COR-L47 (cell line): ENCODE results near the gene PHF12.

ENCODE experiments used
- DNase-seq: peaks from one replicate; lab custom pipeline; 2025; lab: John Stamatoyannopoulos, UW

PHF12 gene

DNA sequence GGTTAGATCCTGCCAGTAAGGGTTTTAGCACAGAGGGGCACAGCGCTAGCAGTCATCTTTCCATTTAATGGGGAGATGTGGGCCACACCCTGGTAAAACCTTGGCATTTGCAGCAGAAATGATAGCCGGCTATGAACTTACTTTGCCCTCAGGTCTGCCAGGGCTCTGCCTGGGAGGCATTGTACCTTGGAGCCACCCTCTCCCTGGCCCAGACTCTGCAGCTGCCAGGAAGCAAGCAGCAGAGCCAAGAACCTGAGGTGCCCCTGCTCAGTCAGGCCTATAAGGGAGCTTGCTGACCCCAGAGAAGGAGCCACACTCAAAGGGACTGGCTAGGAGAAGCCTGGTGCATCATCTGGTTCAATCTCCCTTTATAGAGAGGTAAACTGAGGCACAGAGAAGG, 23.7 kb upstream of the PHF12 start:
- DNase-seq = no peak

DNA sequence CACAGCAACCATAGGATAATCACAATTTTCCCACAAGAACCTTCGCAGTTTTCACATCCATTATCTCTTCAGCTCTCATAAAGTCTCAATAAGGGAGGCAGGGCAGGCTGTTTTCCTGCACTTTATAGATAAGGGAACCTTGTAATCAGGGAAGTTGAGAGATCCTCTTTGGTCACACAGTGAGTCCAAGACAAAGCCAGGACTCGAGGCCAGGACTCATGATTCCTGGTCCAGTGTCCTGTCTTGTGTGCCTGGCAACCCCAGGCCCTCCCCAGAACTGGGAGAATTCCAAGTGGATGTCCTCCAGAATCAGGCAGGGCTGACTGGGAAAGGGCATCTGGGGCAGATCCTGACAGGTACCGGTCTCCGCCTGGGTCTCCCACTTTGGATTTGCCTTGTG, 23.1 kb upstream of the PHF12 start:
- DNase-seq = no peak

DNA sequence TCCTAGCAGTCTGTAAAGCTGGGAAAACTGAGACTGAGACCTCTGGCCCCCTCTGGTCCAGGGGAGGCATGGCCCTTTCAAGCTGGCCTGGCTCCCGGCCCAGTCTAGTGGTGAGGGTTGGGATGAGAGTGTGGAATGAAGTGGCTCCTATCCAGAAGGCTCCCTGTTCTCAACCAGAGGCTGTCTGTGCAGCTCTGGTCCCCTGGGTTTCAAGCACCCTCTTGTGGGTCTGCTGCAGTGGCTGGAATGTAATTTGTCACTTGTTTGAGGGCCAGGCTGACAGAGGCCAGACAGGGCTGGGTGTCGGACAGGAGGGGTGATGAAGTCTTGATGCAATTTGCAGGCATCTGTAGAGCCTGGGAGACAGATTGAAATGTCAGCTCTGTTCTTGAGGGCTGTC, 22.1 kb upstream of the PHF12 start:
- no peak for DNase-seq

DNA sequence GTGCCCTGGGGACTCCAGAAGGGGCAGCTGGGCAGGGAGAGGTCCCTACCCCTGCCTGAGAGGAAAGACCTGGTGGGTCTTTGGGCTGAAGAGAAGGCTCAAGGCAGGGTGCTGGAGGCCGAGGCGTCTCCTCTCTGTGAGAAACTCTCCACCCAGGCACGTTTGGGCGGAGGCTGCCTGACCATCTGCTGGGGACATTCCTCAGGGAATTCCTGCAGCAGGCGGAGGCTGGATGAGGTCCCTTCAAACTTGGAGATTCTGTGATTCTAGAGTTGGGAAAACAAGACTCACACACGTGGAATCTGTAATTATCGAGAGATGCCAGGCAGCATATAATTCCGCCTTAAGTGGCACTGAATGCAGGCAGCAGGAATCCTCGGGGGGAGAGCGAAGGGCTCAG, 21.1 kb upstream of the PHF12 start:
- no peak for DNase-seq

DNA sequence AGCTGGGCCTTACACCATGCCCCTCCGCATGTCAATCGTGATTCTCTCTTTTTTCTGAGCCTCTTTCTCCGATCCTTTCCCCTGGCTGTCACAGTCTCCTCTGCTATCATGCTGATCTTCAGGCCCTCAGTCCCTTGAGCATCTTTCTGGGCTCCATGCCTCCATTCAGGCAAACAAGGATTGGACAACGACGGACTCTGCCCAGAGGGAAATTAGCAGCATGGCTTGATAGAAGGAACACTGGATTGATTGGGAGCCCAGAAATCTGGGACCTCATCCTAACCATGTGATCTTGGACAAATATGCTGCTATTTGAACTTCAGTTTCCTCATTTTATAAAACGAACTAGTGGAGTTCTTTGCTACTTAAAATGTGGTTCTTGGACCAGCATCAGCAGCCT, 19.6 kb upstream of the PHF12 start:
- no peak for DNase-seq

DNA sequence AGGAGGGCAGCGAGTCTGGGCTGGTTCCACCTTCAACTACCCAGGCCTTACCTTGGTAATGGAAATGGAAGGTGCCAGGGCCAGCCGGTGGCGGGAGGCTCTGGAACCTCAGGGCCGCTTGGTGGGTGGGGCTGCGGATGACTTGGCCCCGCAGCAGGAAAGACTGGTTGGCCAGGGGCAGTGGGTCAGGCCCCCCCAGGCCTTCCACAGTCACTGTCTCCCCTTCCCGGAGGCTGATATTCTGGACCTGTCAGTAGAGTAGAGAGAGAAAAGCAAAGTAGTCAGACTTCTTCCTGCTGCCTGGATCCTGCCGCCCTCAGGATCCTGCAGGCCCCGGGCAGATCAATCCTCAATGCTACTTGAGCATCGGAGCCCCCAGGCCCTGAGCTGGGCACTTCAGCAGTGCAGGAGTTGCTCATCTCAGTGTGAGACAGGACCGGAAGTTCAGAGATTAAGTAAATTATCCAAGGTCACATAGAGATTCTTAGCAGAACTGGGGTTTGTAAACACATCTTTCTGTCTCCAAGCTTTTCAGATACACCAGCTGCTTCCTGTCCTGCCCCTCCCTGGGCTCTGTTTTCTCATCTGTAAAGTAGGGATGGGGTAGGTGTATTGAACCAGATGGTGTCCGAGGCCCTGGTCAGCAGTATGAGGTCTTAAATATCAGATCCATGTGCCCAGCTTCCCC, 18.5 kb upstream of the PHF12 start:
- no peak for DNase-seq

DNA sequence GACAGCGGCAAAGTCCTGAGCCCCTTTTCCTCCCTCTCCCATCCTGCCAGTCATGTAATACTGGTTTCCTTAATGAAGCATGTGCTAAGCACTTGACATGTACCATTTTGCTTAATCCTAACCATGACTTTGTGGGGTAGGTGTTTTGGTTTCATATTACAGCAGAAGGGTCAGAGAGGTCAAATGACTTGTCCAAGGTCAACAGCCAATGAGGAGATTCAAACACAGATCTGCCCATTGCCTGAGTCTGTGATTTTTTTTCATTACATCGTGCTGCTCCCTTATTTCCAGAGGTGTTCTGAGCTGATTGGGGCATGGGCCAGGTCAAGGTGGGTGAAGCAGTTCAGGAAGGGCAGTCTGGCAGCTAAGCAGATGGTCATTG, 17.6 kb upstream of the PHF12 start:
- no peak for DNase-seq

DNA sequence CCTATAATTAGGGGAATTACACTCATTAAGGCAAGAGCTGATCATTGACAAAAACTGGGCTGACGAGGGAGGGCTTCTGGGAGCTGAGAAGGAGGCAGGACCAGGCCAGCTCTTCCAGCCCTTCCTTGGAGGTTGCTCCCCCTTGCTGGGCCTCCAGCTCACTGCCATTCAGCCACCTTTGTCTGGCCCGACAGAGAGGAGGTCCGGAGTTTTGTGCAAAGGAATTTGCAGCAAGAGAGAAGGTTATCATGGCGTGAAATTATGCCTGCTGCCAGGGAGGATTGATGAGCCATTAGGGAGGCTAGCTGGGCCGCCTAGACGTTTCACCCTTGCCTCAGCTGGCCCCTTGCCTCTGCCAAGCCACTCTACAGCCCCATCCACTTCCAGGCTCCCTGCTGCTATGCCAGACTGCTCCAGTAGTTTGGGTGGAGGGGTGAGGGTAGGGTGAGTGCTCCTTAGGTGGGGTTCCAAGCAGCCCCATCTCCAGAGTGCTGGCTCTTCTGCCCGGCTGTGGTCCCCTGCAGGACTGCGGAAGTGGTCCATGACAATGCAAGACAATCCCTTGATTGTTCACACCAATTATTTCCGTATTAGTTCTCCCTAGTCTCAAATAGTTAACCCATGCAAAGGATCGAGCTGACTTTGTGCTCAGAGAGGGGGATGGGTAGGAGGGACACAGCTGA, 17.1 kb upstream of the PHF12 start:
- DNase-seq = peak; percentile 16

DNA sequence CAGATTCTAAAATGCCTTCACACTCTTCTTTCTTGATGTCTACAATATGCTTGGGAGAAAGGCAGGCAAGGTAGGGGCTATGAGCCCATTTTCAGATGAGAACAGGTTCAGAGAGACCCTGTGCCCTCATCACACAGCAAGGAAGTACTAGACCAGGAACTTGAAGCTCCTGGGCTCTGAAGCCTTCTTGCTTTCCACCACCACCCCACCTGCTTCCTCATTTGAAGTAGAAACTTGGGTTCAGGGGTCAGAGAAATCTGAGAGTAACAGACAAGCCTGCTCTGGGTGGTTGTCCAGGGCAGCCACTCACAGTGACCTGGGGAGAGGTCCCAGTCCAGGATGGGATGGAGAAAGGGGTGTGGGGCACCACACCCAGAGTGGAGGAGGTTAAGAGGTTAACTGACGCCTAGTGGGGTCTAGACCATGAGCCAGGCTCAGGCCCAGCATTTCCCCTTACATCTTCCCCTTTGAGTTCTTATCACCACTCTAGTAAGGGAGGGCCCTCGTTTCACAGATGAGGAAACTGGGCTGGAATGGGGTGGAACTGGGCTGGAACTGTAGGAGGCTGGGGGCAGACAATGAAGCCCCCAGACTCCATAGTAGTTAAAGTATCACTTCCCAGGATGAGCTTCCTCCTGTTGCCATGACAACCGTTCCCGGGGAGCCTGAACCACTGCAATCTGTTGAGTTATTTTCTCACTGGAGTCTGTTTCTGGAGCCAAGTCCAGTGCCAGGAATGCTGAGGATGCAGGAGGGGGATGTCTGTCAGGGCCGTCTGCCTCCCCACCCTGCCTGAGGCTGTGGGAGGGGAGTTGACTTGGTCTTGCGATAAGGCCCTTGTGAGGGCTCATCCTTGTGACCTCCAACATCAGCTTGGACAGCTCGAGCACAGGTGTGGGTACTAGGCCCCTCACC, 16.2 kb upstream of the PHF12 start:
- peak; percentile 9 for DNase-seq

DNA sequence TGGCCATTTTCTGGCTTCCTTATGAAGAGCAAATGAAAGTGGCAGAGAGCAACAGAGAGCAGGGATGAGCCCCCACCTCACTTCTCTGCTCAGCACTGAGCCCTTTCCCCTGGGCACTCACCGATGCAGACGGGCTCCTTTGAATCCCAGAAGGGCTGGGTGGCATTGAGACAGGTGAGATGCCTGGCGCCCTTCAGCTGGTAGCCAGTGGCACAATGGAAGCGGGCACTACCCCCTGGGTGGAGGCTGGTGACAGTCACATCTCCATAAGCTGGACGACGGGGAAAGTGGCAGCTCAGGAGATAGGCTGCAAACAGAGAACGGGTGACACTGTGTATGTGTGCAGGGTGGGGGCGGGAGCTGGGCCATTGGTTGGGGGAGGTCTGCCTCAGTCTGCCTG, 12.5 kb upstream of the PHF12 start:
- no peak for DNase-seq

DNA sequence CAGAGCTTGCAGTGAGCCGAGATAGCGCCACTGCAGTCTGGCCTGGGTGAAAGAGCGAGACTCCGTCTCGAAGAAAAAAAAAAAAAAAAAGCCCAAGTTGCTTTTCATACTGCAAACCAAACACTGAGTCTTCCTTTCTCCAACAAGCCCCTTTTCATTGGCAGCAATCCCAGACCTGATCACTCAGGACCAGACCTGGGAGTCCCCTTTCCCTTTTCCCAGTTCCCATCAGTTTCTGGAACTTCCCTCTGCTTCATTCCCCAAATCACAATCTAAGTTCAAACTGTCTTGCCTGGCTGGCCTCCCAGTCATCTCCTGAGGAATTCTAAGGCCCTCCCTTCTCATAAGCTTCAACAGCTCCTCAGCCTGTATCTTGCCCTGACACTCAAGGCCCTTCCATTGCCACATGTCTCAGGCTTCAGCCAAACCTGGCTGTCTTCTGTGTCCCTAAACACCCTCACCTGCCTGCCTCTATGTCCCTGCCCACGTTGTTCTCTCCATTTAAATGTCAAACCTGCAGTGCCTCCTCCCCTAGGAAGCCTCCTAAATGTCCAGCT, 11.8 kb upstream of the PHF12 start:
- no peak for DNase-seq

DNA sequence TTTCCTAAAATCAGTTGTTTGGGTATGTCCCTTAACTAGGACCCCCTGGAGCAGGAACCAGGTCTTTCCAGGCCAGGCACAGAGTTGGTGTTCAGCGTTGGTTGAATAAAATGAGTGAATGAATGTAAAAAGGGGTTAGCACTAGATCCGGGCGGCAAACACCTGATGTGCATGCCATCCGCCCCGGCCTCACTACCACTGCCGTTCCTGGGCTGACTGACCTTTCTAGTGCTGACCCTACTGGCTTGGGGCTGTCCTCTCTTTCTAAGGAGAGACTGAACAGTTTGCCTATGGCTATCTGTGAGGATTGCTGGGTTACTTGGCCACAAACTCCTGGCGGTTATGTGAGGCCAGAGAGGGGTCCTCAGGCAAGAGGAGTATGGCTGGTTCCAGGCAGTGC, 10.1 kb upstream of the PHF12 start:
- DNase-seq = no peak

DNA sequence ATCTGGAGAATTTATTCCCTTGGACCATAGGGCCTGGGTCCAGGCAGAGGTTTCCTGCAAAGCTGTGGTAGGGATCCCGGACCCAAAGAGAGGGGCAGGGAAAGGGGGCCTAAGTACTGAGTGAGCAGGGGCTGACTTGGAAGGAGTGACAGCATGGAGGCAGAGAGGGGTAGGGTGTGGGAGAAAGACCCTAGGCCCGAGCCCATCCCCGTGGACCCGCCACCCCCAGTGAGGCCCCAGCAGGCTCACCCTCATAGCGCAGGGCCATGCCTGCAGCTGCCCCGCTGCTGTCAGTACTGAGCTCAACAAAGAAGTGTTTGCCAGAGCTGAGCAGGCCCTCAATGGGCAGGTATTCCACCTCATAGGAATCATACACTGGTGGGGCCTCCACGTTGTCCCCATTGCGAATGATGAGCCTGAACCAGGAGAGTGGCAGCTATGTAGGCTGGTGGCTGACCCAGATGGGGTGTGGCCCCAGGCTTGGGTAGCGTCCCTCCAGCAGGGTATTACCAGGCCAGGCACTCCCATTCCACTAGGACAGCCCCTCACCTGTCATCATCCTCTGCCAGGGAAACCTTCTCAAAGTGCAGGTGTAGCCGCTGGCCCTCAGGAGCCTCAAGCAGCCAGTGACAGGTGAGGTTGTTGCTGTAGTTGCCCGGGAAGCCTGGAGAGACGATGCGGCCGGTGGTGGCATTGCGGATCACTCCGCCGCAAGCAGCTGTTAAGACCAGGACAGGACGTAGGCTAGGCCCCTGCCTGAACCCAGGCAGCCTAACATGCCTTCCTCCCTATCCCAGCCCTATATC, 9.1 kb upstream of the PHF12 start:
- DNase-seq = no peak

DNA sequence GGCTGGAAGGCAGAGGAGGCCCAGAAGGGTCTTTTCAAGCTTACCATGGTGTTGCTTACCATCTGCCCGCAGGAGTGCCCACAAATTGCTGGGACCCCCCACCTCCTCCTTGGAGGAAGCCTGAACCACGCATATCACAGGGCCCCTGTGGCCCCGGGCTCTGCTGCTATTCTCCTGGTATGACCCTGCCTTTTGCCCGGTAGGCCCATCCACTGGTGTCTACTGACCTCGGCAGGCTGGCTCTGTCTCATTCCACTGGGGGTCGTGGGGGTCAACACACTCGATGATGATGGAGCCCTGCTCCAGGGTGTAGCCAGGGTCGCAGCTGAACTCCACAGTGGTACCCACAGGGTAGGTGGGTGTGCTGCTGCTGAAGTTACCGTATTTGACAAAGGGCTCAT, 8.2 kb upstream of the PHF12 start:
- DNase-seq = no peak

DNA sequence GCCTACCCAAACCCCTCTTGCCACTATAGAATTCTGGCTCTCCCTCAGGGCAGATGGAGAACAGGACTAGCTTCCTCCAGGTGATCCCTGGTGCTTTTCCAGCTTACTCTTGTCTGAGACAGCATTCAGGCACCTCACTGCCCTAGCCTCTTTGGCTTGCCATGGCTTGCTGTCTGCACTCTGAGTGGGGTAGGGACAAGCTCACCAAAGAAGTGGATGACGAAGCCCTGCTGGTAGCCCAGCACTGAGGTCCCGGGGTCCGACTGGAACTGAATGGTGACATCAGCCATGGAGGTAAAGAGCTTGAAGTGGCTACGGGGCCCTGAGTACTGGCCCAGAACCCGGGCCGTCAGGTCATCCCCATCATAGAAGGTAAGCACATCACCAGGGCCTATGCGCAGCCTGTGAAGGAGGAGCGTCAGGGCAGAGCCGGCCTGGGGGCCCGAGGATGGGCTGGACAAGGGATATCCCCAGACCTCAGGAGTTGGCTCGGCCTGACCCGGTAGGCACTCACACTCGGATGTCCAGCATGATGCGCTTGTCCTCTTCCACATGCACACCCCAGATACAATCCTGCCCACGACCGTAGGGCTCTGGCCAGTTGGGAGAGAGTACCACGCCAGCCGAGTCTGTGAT, 7.6 kb upstream of the PHF12 start:
- no peak for DNase-seq

DNA sequence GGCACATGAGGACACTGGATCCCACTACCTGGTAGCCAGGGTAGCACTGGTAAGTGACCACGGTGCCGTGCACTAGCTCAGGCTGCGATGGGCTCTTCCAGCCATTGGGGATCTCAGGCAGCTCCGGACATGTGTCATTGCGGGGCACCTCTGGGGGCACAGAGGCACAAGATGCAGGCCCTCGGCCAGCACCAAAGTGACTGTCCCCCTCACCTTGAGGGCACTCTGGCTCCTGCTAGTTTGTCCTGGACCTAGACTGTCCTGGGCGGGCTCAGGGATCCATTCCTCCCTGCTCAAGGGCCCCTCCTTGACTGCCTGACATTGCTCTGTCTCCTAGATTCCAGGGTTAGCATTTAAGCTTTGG, 6.7 kb upstream of the PHF12 start:
- no peak for DNase-seq

DNA sequence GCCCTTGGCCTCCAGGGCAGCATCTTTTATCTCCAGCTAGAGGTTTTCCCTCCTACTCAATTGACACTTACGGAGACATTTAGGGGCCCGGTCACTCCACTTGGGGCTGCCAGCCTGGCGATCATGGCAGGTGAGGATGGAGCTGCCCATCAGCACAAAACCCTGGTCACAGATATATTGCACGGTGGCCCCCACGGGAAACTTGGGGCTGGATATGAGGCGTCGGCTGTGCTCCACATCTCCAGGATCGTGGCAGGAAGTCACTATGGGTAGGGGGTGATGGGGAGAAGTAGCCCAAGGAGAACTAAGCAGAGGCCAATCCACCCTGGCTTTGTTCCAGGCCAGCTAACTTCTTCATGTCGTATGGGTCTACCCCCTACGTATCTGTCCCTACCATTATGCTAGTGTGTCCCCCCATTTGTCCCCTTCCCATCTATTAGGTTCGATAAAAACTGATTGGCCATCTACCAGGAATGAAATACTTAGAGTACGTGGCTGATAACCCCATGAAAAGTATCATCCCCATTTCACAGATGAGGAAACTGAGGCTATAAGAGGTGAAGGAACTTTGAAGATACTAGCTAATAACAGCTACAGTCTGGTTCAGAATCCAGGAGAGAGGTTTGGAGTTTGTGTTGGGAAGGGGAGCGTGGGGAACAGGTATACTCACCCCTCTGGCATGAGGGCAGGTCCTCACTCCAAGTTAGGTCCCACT, 6.1 kb upstream of the PHF12 start:
- DNase-seq = no peak

DNA sequence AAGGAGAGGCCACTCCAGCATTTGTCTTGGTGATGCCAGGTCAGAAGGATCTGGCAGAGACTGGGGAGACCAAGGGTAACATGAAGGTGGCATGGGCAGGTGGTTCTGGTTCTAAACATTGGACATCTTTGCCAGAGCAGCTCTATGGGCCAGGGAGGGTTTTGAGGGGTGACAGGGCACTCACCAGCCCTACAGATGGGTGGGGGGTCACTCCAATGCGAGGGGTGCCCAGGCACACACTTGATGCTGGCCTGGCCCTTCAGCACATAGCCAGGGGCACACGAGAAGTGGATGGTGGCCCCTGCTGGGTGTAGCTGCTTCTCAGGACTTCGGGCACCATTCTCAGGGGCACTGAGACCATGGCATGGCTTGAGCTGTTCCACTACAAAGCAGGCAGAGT, 5.5 kb upstream of the PHF12 start:
- no peak for DNase-seq

DNA sequence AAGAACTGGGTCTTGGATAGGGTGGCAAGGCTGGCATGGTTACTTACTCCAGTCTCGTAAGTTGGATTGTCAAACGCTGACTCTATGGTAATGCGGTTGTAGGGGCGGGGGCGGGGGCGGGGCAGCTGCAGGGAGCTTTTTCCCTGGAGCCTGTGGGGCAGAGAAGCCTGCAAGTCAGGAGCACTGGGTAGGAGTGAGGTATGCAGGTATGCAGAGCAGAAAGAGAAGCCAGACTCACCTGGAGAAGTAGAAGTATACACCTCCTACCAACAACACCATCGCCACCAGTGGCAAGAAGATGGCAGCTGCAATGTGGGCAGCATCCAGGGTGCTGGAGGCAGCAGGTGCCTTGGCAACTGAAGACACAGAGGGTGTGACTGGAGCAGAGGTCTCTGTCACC, 4.8 kb upstream of the PHF12 start:
- no peak for DNase-seq

DNA sequence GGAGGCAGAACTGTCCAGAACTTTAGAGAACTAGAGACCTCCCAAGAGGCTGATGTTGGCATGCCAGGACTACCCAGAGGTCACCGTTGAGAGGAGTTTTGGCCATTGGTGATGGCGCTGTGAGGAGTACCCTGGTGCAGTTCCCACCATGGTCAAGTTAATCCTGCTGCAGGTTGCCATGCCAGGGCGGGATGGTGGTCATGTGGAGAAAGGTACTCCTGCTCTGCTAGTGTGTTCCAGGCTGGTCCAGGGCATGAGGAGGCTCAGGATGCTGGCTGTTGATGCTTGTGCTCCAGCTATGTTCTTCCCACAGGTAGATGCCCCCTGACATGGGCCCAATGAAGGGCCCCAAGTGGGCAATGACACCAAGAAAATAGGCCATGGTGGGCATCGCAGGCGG, 4.1 kb upstream of the PHF12 start:
- DNase-seq = no peak

DNA sequence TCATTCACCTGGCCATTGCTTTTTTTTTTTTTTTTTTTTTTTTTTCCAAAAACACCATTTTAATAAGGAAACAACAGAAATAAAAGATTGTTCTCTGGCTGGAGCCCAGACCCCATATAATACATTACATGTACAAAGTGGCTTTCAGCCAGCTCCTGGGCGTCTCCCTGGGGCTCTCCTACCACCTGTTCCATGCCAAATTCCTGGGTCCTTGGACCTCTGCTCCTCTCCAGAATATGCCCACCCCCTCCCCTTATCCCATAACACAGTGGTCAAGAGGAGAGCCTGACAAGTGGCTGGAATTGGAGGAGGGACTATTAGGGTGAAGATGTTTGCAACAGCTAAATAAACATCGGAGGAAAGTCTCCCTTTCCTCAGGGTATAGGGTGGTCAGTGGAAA, 3.6 kb upstream of the PHF12 start:
- no peak for DNase-seq
